ENCODE data around the gene AKR1E2.

AKR1E2 gene

GRCh38 chr10:4833286-4833685, 7.3 kb downstream of the AKR1E2 start:
- Histone ChIP-seq H3K27me3 (ENCODE audit: control insufficient read depth, insufficient read depth, low read length) (peaks cover under 1% of the 10 kb centered on the region), H3K4me3 (ENCODE audit: low read length) (no peak overlapping the region), H3K9ac (ENCODE audit: low read length) (no peak overlapping the region), H3K36me3 (ENCODE audit: control insufficient read depth, low read depth, low read length) (no peaks in the 10 kb centered on the region), H3K27ac (ENCODE audit: low read length) (no peak overlapping the region), H3K4me1 (ENCODE audit: control insufficient read depth, low read depth, low read length) (no peaks in the 10 kb centered on the region), H3K9me3 (ENCODE audit: control insufficient read depth, low read depth, low read length) (no peaks in the 10 kb centered on the region)

GRCh38 chr10:4834898-4835405, 8.9 kb downstream of the AKR1E2 start:
- Histone ChIP-seq H3K27me3 (ENCODE audit: control insufficient read depth, insufficient read depth, low read length) (no peaks in the 10 kb centered on the region), H3K27ac (ENCODE audit: low read length) (no peak overlapping the region), H3K4me3 (ENCODE audit: low read length) (no peak overlapping the region), H3K9me3 (ENCODE audit: control insufficient read depth, low read depth, low read length) (no peaks in the 10 kb centered on the region), H3K4me1 (ENCODE audit: control insufficient read depth, low read depth, low read length) (no peaks in the 10 kb centered on the region), H3K36me3 (ENCODE audit: control insufficient read depth, low read depth, low read length) (no peaks in the 10 kb centered on the region), H3K9ac (ENCODE audit: low read length) (no peak overlapping the region)

- Histone ChIP-seq H3K9me3 (ENCODE audit: control insufficient read depth, low read depth, low read length) (no peaks in the 10 kb centered on the region), H3K4me1 (ENCODE audit: control insufficient read depth, low read depth, low read length) (no peaks in the 10 kb centered on the region), H3K36me3 (ENCODE audit: control insufficient read depth, low read depth, low read length) (no peaks in the 10 kb centered on the region), H3K27me3 (ENCODE audit: control insufficient read depth, insufficient read depth, low read length) (no peaks in the 10 kb centered on the region), H3K4me3 (ENCODE audit: low read length) (no peak overlapping the region), H3K9ac (ENCODE audit: low read length) (no peak overlapping the region), H3K27ac (ENCODE audit: low read length) (no peak overlapping the region)
These were observed 9.5 kb downstream of the AKR1E2 start for GRCh38 chr10:4835494-4835918.

- no peaks in the 10 kb centered on the region for H3K27me3 ChIP-seq (ENCODE audit: control insufficient read depth, insufficient read depth, low read length)
- no peak overlapping the region for H3K4me3 ChIP-seq (ENCODE audit: low read length)
- H3K9ac ChIP-seq (ENCODE audit: low read length) = no peak overlapping the region
- H3K4me1 ChIP-seq (ENCODE audit: control insufficient read depth, low read depth, low read length) = no peaks in the 10 kb centered on the region
- no peak overlapping the region for H3K27ac ChIP-seq (ENCODE audit: low read length)
- H3K9me3 ChIP-seq (ENCODE audit: control insufficient read depth, low read depth, low read length) = no peaks in the 10 kb centered on the region
- no peaks in the 10 kb centered on the region for H3K36me3 ChIP-seq (ENCODE audit: control insufficient read depth, low read depth, low read length)
These were observed 10.5 kb downstream of the AKR1E2 start for GRCh38 chr10:4836416-4836969.

- no peaks in the 10 kb centered on the region for H3K27me3 ChIP-seq (ENCODE audit: control insufficient read depth, insufficient read depth, low read length)
- no peaks in the 10 kb centered on the region for H3K9me3 ChIP-seq (ENCODE audit: control insufficient read depth, low read depth, low read length)
- no peak overlapping the region for H3K9ac ChIP-seq (ENCODE audit: low read length)
- no peaks in the 10 kb centered on the region for H3K36me3 ChIP-seq (ENCODE audit: control insufficient read depth, low read depth, low read length)
- no peak overlapping the region for H3K27ac ChIP-seq (ENCODE audit: low read length)
- no peaks in the 10 kb centered on the region for H3K4me1 ChIP-seq (ENCODE audit: control insufficient read depth, low read depth, low read length)
- H3K4me3 ChIP-seq (ENCODE audit: low read length) = no peak overlapping the region
These were observed 11.5 kb downstream of the AKR1E2 start for GRCh38 chr10:4837551-4837950.

- H3K36me3 ChIP-seq (ENCODE audit: control insufficient read depth, low read depth, low read length) = no peaks in the 10 kb centered on the region
- H3K27ac ChIP-seq (ENCODE audit: low read length) = no peak overlapping the region
- H3K9me3 ChIP-seq (ENCODE audit: control insufficient read depth, low read depth, low read length) = no peaks in the 10 kb centered on the region
- H3K4me1 ChIP-seq (ENCODE audit: control insufficient read depth, low read depth, low read length) = no peaks in the 10 kb centered on the region
- no peak overlapping the region for H3K9ac ChIP-seq (ENCODE audit: low read length)
- H3K4me3 ChIP-seq (ENCODE audit: low read length) = no peak overlapping the region
- H3K27me3 ChIP-seq (ENCODE audit: control insufficient read depth, insufficient read depth, low read length) = no peaks in the 10 kb centered on the region
These were observed 12.7 kb downstream of the AKR1E2 start for GRCh38 chr10:4838743-4839142.

- Histone ChIP-seq H3K36me3 (ENCODE audit: control insufficient read depth, low read depth, low read length) (no peaks in the 10 kb centered on the region), H3K27me3 (ENCODE audit: control insufficient read depth, insufficient read depth, low read length) (no peaks in the 10 kb centered on the region), H3K9me3 (ENCODE audit: control insufficient read depth, low read depth, low read length) (no peaks in the 10 kb centered on the region), H3K9ac (ENCODE audit: low read length) (no peak overlapping the region), H3K4me3 (ENCODE audit: low read length) (no peak overlapping the region), H3K4me1 (ENCODE audit: control insufficient read depth, low read depth, low read length) (no peaks in the 10 kb centered on the region), H3K27ac (ENCODE audit: low read length) (no peak overlapping the region)
These were observed 13.3 kb downstream of the AKR1E2 start for GRCh38 chr10:4839353-4839752.

GRCh38 chr10:4840151-4840550, 14.1 kb downstream of the AKR1E2 start:
- H3K36me3 ChIP-seq (ENCODE audit: control insufficient read depth, low read depth, low read length) = no peaks in the 10 kb centered on the region
- H3K4me1 ChIP-seq (ENCODE audit: control insufficient read depth, low read depth, low read length) = no peaks in the 10 kb centered on the region
- no peak overlapping the region for H3K9ac ChIP-seq (ENCODE audit: low read length)
- H3K9me3 ChIP-seq (ENCODE audit: control insufficient read depth, low read depth, low read length) = no peaks in the 10 kb centered on the region
- H3K27me3 ChIP-seq (ENCODE audit: control insufficient read depth, insufficient read depth, low read length) = no peaks in the 10 kb centered on the region
- H3K27ac ChIP-seq (ENCODE audit: low read length) = no peak overlapping the region
- H3K4me3 ChIP-seq (ENCODE audit: low read length) = no peak overlapping the region

- H3K36me3 ChIP-seq (ENCODE audit: control insufficient read depth, low read depth, low read length) = no peaks in the 10 kb centered on the region
- no peaks in the 10 kb centered on the region for H3K27me3 ChIP-seq (ENCODE audit: control insufficient read depth, insufficient read depth, low read length)
- H3K9ac ChIP-seq (ENCODE audit: low read length) = no peak overlapping the region
- no peaks in the 10 kb centered on the region for H3K9me3 ChIP-seq (ENCODE audit: control insufficient read depth, low read depth, low read length)
- H3K4me3 ChIP-seq (ENCODE audit: low read length) = no peak overlapping the region
- H3K4me1 ChIP-seq (ENCODE audit: control insufficient read depth, low read depth, low read length) = no peaks in the 10 kb centered on the region
- no peak overlapping the region for H3K27ac ChIP-seq (ENCODE audit: low read length)
These were observed 17.6 kb downstream of the AKR1E2 start for GRCh38 chr10:4843525-4844180.

GRCh38 chr10:4844864-4845263, 18.9 kb downstream of the AKR1E2 start:
- peaks cover 2% of the 10 kb centered on the region for H3K4me1 ChIP-seq (ENCODE audit: control insufficient read depth, low read depth, low read length)
- no peaks in the 10 kb centered on the region for H3K27me3 ChIP-seq (ENCODE audit: control insufficient read depth, insufficient read depth, low read length)
- H3K4me3 ChIP-seq (ENCODE audit: low read length) = no peak overlapping the region
- no peaks in the 10 kb centered on the region for H3K9me3 ChIP-seq (ENCODE audit: control insufficient read depth, low read depth, low read length)
- H3K27ac ChIP-seq (ENCODE audit: low read length) = no peak overlapping the region
- no peaks in the 10 kb centered on the region for H3K36me3 ChIP-seq (ENCODE audit: control insufficient read depth, low read depth, low read length)
- no peak overlapping the region for H3K9ac ChIP-seq (ENCODE audit: low read length)

- Histone ChIP-seq H3K9me3 (ENCODE audit: control insufficient read depth, low read depth, low read length) (no peaks in the 10 kb centered on the region), H3K27me3 (ENCODE audit: control insufficient read depth, insufficient read depth, low read length) (no peaks in the 10 kb centered on the region), H3K4me1 (ENCODE audit: control insufficient read depth, low read depth, low read length) (peaks cover 4% of the 10 kb centered on the region), H3K9ac (ENCODE audit: low read length) (no peak overlapping the region), H3K4me3 (ENCODE audit: low read length) (no peak overlapping the region), H3K36me3 (ENCODE audit: control insufficient read depth, low read depth, low read length) (no peaks in the 10 kb centered on the region), H3K27ac (ENCODE audit: low read length) (no peak overlapping the region)
These were observed 19.8 kb downstream of the AKR1E2 start for GRCh38 chr10:4845766-4846165.

GRCh38 chr10:4846775-4847174, 20.8 kb downstream of the AKR1E2 start:
- H3K9me3 ChIP-seq (ENCODE audit: control insufficient read depth, low read depth, low read length) = no peaks in the 10 kb centered on the region
- H3K27me3 ChIP-seq (ENCODE audit: control insufficient read depth, insufficient read depth, low read length) = no peaks in the 10 kb centered on the region
- H3K4me1 ChIP-seq (ENCODE audit: control insufficient read depth, low read depth, low read length) = peaks cover 4% of the 10 kb centered on the region
- no peak overlapping the region for H3K27ac ChIP-seq (ENCODE audit: low read length)
- H3K4me3 ChIP-seq (ENCODE audit: low read length) = no peak overlapping the region
- H3K9ac ChIP-seq (ENCODE audit: low read length) = no peak overlapping the region
- H3K36me3 ChIP-seq (ENCODE audit: control insufficient read depth, low read depth, low read length) = no peaks in the 10 kb centered on the region
